ENCODE data around the gene GSG1L. TPM values are rescaled to one million over a fixed set of nuclear protein-coding genes. Genes with fewer than 3 reads are reported as not detected.

GSG1L gene
- total and polyA plus RNA-seq, 9 of the 15 experiments (the other 6 are each of a cell fraction or from before 2014, with no cell fraction given) = not detected

DNA sequence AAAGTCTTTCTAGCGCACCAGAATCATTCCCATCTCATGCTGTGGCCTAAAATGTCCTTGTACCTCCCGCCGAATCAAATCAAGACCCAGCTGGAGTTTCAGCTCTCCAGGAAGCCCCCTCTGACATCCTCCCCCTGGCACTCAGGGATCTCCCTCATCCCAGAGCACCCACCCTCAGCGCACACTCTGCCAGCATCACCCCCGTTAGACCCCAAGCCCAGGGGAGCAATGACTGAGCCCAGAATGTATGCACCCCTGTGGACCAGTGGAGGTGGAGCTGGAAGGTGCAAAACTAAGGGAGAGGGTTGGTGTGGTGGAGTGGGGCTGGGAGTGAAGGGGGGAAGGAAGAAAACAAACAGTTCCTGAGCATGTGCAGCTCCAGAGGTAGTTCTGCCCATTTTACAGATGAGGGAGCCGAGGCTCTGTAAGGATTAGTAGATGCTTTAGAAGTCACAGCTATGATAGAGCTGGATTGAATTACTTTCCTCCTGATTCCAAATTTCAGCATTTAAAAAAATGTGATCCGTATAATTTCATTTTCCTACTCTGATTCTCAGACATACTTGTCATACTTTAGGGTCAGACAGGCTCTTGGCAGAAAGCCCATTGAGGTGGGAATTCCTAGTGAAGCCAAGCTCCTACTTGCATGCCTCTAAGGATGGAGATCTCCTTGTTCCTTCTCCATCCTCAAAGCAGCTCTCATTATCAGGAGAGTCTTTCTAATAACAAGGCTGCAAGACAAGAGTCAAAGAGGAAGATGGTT is 270.8 kb downstream of the GSG1L start:
- in situ Hi-C loops (cut with MboI) = no loop called here
- no peak for DNase-seq (ENCODE audit: extremely low read depth in 1 of 4, low spot score in 3 of 4)
- peaks cover 7% of the 10 kb centered on the region; the same call in 1 of the 2 replicates for H4K20me1 ChIP-seq (replicated peaks; ENCODE audit: control insufficient read depth, insufficient read depth, low read length)
- CTCF ChIA-PET (ENCODE audit: low intra/inter-chr PET ratio) = no interaction called here
- H3K4me2 ChIP-seq (ENCODE audit: insufficient read depth, low read length) = no peak overlapping the region
- no peak overlapping the region for H2AFZ ChIP-seq (ENCODE audit: low read depth, low read length)
- TF ChIP-seq, protein P1, sequence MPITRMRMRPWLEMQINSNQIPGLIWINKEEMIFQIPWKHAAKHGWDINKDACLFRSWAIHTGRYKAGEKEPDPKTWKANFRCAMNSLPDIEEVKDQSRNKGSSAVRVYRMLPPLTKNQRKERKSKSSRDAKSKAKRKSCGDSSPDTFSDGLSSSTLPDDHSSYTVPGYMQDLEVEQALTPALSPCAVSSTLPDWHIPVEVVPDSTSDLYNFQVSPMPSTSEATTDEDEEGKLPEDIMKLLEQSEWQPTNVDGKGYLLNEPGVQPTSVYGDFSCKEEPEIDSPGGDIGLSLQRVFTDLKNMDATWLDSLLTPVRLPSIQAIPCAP (CRISPR knock-in tag; IDR thresholded peaks at IDR 0.05; ENCODE audit: borderline replicate concordance) = no peak
- no peak for TF ChIP-seq ZNF184 (CRISPR knock-in tag; IDR thresholded peaks at IDR 0.05)
- TF ChIP-seq, protein P2, sequence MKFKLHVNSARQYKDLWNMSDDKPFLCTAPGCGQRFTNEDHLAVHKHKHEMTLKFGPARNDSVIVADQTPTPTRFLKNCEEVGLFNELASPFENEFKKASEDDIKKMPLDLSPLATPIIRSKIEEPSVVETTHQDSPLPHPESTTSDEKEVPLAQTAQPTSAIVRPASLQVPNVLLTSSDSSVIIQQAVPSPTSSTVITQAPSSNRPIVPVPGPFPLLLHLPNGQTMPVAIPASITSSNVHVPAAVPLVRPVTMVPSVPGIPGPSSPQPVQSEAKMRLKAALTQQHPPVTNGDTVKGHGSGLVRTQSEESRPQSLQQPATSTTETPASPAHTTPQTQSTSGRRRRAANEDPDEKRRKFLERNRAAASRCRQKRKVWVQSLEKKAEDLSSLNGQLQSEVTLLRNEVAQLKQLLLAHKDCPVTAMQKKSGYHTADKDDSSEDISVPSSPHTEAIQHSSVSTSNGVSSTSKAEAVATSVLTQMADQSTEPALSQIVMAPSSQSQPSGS (CRISPR knock-in tag; IDR thresholded peaks at IDR 0.05) = no peak
- TF ChIP-seq FUS (optimal IDR thresholded peaks at IDR 0.05; ENCODE audit: low read depth, low read length) = no peak
- TF ChIP-seq MTF1 (CRISPR knock-in tag; IDR thresholded peaks at IDR 0.05; ENCODE audit: borderline replicate concordance) = no peak
- no peak for TF ChIP-seq PHB (CRISPR knock-in tag; IDR thresholded peaks at IDR 0.05)
- H3K27me3 ChIP-seq (ENCODE audit: control insufficient read depth in 2 of 2, insufficient read depth in 2 of 2, low read length in 2 of 2) = no peaks in the 10 kb centered on the region; a peak in 1 of 5 replicates
- WGBS (ENCODE audit: insufficient coverage, low coverage, missing lambda C conversion rate) = under 1% methylated on average over 7 of the region's 7 CpGs
- H3K4me3 ChIP-seq = no peak overlapping the region
- no peaks in the 10 kb centered on the region; a peak in 1 of 5 replicates for H3K4me1 ChIP-seq (replicated peaks in 1 of 2; ENCODE audit: control insufficient read depth in 2 of 2, insufficient read depth in 2 of 2, low read length in 2 of 2)
- no peak for ATAC-seq
- BruUV-seq (replicated peaks) = no TSS peak
- no peak for FAIRE-seq
- POLR2A ChIA-PET = no interaction called here
- no peaks in the 10 kb centered on the region for H3K9me3 ChIP-seq (replicated peaks; ENCODE audit: control insufficient read depth, insufficient read depth, low read depth, low read length)
- H3K9ac ChIP-seq (ENCODE audit: insufficient read depth in 1 of 2, low read depth in 2 of 2, low read length in 2 of 2) = no peak overlapping the region
- no peak overlapping the region for H3K27ac ChIP-seq (ENCODE audit: extremely low read depth, low read depth, low read length)
- H3K79me2 ChIP-seq (ENCODE audit: control insufficient read depth, insufficient read depth, low read length) = no peaks in the 10 kb centered on the region
- H3K9me1 ChIP-seq (ENCODE audit: control insufficient read depth, insufficient read depth, low read length) = no peaks in the 10 kb centered on the region
- intact Hi-C loops (cut with micrococcal nuclease) = no loop called here
- no peaks in the 10 kb centered on the region for H3K36me3 ChIP-seq (ENCODE audit: control insufficient read depth, insufficient read depth, low read length)

All from K562 (cell line).